GM12801 (cell line): ENCODE measurements around the gene PDK2.

Experiments used
- TF ChIP-seq, protein P1 (sequence below): IDR thresholded peaks from one replicate; pipeline ENCODE4 v1.5.1; 2011; ENCODE audit warnings: control low read depth; ENCODE audit not compliant: insufficient read length; ENCODE audit errors: extremely low read depth

Gene PDK2

DNA sequence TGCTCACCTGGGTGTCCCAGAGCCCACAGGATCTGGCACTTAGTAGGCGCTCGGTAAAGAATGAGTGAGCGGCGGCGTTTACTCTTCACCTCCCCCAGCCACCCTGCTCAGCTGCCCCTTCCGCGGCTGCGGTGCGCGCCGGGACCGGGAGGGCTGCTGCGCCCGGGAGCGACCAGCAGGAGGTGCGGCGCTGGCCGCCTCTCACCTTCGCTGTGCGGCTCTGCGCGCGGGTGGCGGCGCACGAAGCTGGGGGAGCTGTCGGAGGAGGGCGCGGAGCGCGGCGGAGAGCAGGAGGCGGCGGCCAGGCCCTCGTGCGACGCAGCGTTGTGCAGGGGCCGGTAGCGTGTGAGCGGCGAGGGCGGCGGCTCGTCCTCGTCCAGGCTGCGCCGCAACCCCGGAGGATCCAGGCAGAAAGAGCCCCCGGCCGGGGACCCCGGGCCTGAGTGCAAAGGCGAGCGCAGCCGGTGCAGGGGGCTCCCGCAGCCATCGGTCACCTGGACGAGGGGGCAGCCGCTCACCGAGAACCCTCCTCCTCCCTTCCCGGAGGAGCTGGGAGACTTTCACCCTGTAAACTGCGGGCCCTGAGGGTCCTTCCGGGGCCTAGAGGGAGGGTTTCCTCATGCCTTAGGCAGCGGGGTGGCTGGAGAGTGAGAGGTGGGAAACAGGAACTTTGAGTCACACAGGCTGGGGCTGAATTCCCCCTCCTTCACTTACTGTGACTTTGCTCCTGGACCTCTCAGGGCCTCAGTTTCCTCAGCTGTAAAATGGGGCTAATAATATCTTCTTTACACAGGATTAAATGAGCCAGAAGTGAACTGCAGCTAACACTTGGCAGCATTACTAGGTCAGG is 22.3 kb downstream of the PDK2 start:
- TF ChIP-seq, protein P1, sequence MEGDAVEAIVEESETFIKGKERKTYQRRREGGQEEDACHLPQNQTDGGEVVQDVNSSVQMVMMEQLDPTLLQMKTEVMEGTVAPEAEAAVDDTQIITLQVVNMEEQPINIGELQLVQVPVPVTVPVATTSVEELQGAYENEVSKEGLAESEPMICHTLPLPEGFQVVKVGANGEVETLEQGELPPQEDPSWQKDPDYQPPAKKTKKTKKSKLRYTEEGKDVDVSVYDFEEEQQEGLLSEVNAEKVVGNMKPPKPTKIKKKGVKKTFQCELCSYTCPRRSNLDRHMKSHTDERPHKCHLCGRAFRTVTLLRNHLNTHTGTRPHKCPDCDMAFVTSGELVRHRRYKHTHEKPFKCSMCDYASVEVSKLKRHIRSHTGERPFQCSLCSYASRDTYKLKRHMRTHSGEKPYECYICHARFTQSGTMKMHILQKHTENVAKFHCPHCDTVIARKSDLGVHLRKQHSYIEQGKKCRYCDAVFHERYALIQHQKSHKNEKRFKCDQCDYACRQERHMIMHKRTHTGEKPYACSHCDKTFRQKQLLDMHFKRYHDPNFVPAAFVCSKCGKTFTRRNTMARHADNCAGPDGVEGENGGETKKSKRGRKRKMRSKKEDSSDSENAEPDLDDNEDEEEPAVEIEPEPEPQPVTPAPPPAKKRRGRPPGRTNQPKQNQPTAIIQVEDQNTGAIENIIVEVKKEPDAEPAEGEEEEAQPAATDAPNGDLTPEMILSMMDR, result no peak

- TF ChIP-seq, protein P1, result no peak
These were observed 23.1 kb downstream of the PDK2 start for GRCh38 chr17:50118076-50118827.

- TF ChIP-seq, protein P1, result no peak
These were observed 23.7 kb downstream of the PDK2 start for GRCh38 chr17:50118828-50119218.

DNA sequence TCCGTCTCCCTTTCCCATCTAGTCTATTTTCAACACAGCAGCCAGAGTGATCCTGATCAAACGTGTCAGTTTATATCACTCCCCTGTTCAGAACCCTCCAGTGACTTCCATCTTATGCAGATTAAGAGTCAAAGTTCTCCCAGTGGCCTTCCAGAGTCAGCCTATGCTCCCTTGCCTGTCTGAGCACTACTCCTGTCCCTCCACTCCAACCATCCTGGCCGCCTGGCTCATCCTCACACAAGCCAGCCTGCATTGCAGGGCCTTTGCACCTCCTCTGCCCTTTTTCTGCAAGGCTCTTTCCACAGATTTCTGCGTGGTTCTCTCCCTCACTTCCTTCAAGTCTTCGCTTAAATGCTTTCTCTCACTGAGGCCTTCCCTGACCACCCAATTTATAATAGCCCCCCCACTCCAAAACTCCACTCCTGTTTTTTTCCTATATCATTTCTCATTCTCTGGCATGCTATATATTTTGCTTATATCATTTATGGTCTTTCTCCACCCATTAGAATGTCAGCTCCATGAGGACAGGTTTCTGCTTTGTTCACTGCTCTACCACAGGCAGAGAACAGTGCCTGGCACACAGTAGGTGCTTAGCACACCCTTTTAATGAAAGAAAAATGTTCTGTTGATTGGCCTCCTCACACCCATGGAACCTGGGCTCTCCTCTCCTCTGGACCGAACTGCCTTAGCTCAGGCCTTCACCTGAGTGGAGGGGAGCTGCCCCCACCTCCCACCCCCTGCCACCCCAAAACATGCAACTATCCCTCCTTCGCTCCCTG is 25.5 kb downstream of the PDK2 start:
- TF ChIP-seq, protein P1, result no peak

DNA sequence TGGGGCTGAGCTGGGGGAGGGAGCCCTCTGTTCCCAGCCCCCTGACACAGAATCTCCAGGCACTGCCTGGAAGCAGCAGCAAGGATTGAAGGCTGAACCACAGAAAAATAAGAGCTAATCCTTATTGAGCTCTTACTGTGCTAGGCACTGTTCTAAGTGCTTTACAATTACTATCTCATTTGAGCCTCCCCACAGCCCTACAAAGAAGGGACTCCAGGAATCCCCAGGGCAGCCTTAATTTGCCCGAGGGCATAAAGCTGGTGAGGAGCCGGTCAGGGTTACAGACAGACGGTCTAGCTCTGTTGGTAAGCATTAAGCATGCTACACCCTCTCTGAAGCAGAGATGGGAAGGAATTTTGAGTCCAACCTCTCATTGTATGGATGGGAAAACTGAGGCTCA is 27.8 kb downstream of the PDK2 start:
- TF ChIP-seq, protein P1, result no peak

DNA sequence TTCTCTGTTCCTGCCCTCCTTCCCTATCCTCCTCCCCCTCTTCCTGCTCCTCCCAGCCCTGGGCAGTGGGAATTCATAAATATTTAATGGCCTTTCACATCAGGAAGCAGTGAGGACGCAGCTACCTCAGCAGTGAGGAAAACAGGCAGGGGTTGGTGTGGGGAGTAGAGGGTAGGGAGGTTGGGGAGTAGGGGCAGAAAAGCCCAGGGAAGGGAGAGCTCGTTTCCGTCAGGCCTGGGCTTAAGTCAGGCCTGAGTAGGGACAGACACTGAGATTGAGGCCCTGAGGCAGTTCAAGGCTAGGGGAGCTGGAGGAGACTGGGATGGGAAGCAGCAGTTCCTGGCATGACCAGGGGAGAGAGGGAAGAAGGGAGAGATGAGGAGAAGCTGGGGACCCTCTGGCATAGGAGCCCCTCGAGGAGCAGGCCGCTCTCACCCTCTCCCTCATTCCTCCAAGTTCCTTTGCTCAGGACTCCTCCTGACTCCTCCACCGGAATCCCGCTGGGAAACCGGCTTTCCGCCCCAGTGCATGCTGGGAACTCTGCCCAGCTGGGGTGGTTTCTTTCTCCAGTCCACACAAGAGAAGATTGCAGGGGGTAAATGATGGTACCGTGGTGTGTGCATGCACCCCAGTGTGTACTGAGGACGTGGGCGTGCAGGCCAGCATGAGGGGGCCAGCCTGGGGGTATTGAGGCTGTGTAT is 28.6 kb downstream of the PDK2 start:
- TF ChIP-seq, protein P1, result no peak

- TF ChIP-seq, protein P1, result no peak
These were observed 30.4 kb downstream of the PDK2 start for GRCh38 chr17:50125420-50125997.
